H1 (cell line): ENCODE data around the gene ZNF512B. TPM values are rescaled to one million over a fixed set of nuclear protein-coding genes. Genes with fewer than 3 reads are reported as not detected.

Experiments used
- BACH1 ChIP-seq: IDR thresholded peaks from 2 replicates; pipeline ENCODE4 v1.6.1; 2012; ENCODE audit warnings: low read length, improper control_type of control experiment
- BCL11A ChIP-seq, 2 experiments: IDR thresholded peaks; one replicate each; pipeline ENCODE4 v1.6.1; 2011; ENCODE audit warnings: low read depth in 2 of 2, low read length in 2 of 2, mild to moderate bottlenecking in 2 of 2
- CEBPB ChIP-seq: IDR thresholded peaks from 2 replicates; pipeline ENCODE4 v1.6.1; 2012; ENCODE audit warnings: low read depth, low read length
- CHD2 ChIP-seq: IDR thresholded peaks from 2 replicates; pipeline ENCODE4 v1.6.1; 2012; ENCODE audit warnings: low read length, improper control_type of control experiment
- EP300 ChIP-seq, 2 experiments: IDR thresholded peaks; 1 replicate in 1 of 2; 2 replicates in 1 of 2; pipeline ENCODE4 v1.6.1; 2011 to 2012; ENCODE audit warnings: low read depth in 2 of 2, low read length in 2 of 2, mild to moderate bottlenecking in 2 of 2, borderline replicate concordance in 1 of 2, inconsistent platforms in 1 of 2, moderate library complexity in 1 of 2
- NRF1 ChIP-seq: IDR thresholded peaks from 2 replicates; pipeline ENCODE4 v1.6.1; 2011; ENCODE audit warnings: mild to moderate bottlenecking, low read depth, low read length, improper control_type of control experiment
- RXRA ChIP-seq: IDR thresholded peaks from 2 replicates; pipeline ENCODE4 v1.6.1; 2011; ENCODE audit warnings: low read depth, mild to moderate bottlenecking, low read length, moderate library complexity; ENCODE audit not compliant: insufficient read depth
- polyA plus RNA-seq, 7 experiments: library from polyadenylated mRNA; depleted of rRNA in 3 of 7; stranded (reverse) in 5 of 7; unstranded in 2 of 7; fragments of >200 nt in 5 of 7; fragments of 200-250 nt in 2 of 7; gene quantifications; 1 replicate in 5 of 7; 2 replicates in 1 of 7; 4 replicates in 1 of 7; pipeline versions ENCODE4 v1.2.1 to v1.2.3, GENCODE V29; 2011 to 2013; ENCODE audit warnings: missing spikeins in 2 of 7, mixed read lengths in 2 of 7
- total RNA-seq: library from RNA; stranded (reverse); fragmentation: NEBNext Ultra II Directional; extraction: Animal tissue kit (Norgen Biotek cat#: 25700); gene quantifications from 2 replicates; pipeline ENCODE4 v1.2.1, GENCODE V29; 2021
- TF ChIP-seq, protein P1 (sequence below): fragments of 300-600 bp; sonication (generic); IDR thresholded peaks from 2 replicates; pipeline ENCODE4 v1.7.1; 2012; ENCODE audit warnings: low read length, moderate library complexity, mild to moderate bottlenecking, inconsistent platforms; ENCODE audit not compliant: insufficient replicate concordance
- TF ChIP-seq, protein P2 (sequence below): IDR thresholded peaks from 2 replicates; pipeline ENCODE4 v1.6.1; 2011; ENCODE audit warnings: low read length, improper control_type of control experiment

The ZNF512B gene
- total and polyA plus RNA-seq, 2 of the 8 experiments (the other 6 are each of a cell fraction or from before 2014, with no cell fraction given): 7.3 to 26.6 TPM

DNA sequence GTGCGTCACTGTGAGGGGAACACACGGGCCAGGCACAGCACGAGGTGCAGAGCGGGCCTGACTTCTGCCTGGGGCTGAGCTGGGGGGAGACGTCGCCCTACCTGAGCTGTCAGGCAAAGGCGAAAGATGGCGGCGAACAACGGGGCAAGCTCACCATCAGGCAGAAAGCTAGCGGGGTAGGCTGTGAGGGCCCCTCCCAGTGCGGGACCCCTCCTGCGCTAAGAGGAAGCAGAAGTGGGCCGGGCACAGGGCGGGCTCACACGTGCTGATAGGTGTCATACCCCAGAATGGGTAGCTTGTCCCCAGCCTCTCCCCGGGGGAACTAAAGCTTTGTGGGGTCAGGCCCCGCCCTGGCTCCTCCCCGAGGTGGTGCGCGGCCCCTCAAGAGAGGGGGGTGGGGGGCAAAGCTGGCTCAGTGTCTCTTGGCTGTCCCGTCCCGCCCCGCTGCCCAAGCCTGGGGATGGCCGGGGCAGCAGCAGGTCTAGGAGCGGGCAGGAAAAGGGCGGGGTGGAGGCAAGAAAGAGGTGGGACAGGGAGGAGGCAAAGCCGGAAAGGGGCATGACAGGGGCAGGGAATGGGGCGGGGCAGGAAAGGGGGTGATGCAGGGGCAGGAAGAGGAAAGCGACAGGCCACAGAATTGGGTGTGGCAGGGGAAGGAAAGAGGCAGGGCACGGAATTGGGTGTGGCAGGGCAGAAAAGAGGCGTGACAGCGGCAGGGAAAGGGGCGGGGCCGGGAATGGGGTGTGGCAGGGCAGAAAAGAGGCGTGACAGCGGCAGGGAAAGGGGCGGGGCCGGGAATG, 28.2 kb downstream of the ZNF512B start (continued):
- TF ChIP-seq, protein P1, sequence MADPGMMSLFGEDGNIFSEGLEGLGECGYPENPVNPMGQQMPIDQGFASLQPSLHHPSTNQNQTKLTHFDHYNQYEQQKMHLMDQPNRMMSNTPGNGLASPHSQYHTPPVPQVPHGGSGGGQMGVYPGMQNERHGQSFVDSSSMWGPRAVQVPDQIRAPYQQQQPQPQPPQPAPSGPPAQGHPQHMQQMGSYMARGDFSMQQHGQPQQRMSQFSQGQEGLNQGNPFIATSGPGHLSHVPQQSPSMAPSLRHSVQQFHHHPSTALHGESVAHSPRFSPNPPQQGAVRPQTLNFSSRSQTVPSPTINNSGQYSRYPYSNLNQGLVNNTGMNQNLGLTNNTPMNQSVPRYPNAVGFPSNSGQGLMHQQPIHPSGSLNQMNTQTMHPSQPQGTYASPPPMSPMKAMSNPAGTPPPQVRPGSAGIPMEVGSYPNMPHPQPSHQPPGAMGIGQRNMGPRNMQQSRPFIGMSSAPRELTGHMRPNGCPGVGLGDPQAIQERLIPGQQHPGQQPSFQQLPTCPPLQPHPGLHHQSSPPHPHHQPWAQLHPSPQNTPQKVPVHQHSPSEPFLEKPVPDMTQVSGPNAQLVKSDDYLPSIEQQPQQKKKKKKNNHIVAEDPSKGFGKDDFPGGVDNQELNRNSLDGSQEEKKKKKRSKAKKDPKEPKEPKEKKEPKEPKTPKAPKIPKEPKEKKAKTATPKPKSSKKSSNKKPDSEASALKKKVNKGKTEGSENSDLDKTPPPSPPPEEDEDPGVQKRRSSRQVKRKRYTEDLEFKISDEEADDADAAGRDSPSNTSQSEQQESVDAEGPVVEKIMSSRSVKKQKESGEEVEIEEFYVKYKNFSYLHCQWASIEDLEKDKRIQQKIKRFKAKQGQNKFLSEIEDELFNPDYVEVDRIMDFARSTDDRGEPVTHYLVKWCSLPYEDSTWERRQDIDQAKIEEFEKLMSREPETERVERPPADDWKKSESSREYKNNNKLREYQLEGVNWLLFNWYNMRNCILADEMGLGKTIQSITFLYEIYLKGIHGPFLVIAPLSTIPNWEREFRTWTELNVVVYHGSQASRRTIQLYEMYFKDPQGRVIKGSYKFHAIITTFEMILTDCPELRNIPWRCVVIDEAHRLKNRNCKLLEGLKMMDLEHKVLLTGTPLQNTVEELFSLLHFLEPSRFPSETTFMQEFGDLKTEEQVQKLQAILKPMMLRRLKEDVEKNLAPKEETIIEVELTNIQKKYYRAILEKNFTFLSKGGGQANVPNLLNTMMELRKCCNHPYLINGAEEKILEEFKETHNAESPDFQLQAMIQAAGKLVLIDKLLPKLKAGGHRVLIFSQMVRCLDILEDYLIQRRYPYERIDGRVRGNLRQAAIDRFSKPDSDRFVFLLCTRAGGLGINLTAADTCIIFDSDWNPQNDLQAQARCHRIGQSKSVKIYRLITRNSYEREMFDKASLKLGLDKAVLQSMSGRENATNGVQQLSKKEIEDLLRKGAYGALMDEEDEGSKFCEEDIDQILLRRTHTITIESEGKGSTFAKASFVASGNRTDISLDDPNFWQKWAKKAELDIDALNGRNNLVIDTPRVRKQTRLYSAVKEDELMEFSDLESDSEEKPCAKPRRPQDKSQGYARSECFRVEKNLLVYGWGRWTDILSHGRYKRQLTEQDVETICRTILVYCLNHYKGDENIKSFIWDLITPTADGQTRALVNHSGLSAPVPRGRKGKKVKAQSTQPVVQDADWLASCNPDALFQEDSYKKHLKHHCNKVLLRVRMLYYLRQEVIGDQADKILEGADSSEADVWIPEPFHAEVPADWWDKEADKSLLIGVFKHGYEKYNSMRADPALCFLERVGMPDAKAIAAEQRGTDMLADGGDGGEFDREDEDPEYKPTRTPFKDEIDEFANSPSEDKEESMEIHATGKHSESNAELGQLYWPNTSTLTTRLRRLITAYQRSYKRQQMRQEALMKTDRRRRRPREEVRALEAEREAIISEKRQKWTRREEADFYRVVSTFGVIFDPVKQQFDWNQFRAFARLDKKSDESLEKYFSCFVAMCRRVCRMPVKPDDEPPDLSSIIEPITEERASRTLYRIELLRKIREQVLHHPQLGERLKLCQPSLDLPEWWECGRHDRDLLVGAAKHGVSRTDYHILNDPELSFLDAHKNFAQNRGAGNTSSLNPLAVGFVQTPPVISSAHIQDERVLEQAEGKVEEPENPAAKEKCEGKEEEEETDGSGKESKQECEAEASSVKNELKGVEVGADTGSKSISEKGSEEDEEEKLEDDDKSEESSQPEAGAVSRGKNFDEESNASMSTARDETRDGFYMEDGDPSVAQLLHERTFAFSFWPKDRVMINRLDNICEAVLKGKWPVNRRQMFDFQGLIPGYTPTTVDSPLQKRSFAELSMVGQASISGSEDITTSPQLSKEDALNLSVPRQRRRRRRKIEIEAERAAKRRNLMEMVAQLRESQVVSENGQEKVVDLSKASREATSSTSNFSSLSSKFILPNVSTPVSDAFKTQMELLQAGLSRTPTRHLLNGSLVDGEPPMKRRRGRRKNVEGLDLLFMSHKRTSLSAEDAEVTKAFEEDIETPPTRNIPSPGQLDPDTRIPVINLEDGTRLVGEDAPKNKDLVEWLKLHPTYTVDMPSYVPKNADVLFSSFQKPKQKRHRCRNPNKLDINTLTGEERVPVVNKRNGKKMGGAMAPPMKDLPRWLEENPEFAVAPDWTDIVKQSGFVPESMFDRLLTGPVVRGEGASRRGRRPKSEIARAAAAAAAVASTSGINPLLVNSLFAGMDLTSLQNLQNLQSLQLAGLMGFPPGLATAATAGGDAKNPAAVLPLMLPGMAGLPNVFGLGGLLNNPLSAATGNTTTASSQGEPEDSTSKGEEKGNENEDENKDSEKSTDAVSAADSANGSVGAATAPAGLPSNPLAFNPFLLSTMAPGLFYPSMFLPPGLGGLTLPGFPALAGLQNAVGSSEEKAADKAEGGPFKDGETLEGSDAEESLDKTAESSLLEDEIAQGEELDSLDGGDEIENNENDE: no peak
- no peak for TF ChIP-seq RXRA
- TF ChIP-seq CEBPB: no peak
- TF ChIP-seq EP300 (IDR thresholded peaks at IDR 0.05; ENCODE audit: borderline replicate concordance in 1 of 2, low read depth in 2 of 2, low read length in 2 of 2): no peak
- TF ChIP-seq NRF1: no peak
- TF ChIP-seq, protein P2, sequence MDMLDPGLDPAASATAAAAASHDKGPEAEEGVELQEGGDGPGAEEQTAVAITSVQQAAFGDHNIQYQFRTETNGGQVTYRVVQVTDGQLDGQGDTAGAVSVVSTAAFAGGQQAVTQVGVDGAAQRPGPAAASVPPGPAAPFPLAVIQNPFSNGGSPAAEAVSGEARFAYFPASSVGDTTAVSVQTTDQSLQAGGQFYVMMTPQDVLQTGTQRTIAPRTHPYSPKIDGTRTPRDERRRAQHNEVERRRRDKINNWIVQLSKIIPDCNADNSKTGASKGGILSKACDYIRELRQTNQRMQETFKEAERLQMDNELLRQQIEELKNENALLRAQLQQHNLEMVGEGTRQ: no peak
- no peak for TF ChIP-seq CHD2
- TF ChIP-seq BCL11A (IDR thresholded peaks at IDR 0.05; ENCODE audit: low read depth in 2 of 2, low read length in 2 of 2): no peak
- TF ChIP-seq BACH1: no peak
